ENCODE data around the gene WDR20.
"Not testable (repeated sequence)": the region's sequence is repeated elsewhere in the genome, so short reads cannot be mapped to it uniquely, and the experiment has no call there.

Gene WDR20

DNA sequence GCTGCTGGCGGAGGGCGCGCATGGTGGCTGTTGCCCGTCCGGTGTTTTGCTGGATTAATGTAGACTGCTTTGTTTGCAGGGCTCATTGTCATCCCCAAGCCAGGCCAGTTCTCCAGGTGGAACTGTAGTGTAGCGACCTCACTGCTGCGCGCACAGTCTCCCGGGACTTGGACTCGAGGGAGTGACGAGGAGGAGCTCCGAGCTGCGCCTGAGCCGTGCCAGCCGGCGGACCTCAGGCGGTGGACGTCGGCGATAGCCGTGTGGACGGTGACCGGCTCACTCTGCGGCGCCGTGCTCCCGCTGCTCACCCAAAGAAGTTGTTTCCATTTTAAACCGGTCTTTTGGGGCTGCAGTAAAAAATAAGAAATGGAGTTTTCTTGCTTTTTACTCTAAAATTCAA is 83.1 kb downstream of the WDR20 start:
- FAIRE-seq, result no peak

DNA sequence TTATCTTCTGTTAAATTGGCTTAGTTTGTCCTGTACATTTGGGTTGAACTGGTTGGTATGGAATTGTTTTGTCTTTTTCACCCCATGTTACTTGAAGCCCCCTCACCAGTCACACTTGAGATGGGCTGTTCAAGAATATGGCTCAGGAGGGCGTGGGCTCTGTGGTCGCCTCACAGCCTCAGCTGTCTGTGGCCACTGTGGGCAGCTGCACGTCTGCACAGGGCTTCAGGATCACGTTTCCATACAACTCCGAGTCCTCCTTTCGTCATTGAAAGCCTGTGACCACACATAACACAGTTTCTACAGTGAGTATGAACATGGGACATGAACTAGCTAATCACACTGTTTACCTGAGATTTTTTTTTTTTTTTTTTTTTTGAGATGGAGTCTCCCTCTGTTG is 84.0 kb downstream of the WDR20 start:
- no peak for FAIRE-seq

DNA sequence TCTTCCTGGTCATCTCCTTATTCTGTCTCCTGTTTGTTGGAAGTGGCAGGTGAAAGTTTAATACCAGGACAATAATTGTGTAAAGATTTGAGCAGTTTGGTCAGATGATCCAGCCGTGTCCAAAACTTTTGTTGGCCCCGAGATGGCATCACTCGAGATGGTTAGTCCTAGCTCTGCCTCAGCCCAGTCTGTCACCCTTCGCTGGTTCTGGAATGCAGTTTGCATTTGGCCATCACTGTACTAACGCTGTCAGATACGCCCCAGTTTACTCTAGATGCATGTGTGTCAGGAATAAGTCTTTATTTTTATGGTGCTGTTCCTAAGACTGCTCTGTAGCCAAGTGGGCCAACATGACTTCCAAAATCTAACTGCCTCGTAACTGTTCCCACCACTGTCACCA is 85.7 kb downstream of the WDR20 start:
- FAIRE-seq, result no peak

DNA sequence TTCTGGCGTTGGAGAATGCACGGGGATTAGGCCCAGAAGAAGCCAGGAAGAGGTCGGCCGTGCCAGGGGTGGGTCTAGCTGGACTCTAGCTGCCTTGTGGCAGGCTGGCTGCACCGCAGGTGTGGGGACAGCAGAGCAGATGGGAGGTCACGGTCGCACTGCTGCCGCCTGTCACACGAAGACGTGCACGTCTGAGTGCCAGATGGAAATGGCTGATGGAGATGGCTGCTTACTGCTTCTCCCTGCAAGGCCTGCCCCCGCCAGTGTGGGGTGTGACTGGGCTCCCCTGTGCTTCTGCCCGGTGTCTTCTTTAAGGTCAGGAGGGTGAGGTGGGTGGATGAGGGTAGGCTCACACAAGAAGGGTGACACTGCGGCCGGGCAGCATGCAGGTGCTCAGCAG is 86.2 kb downstream of the WDR20 start:
- no peak for FAIRE-seq

DNA sequence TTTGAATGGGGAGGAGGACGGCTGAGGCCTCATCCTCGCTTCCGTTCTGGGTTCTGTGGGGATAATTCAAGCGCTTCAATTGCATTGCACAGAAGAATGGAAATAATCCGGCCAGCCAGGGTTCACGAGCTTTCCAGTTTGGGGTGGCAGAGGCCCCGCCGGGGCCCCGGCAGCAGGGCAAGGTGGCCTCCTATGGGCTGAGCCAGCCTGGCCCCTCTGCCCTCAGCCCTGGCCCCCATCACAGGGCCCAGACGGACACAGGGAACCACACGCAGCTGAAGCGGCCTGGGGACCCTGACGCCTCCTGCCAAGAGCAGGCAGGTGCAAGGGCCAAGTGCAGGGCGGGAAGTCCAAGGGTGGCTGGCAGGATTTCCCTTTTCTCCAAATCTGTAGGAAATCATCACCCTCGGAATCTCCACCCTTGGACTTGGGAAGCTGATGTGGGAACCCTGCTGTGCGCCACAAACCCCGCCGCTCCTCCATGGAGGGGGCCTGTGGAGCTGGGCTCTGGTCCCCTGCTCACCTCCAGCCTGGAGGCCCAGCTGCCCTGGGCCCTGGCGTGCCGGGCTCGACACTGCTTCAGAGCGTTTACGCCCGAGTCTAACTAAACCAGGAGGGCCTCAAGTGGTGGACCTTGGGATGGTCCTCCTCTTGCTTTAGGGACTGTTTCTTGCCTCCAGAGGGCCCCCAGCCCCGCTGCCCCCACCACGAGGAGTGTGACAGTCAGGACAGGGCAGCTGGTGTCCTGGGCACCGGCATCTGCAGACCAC is 86.8 kb downstream of the WDR20 start:
- FAIRE-seq, result no peak

DNA sequence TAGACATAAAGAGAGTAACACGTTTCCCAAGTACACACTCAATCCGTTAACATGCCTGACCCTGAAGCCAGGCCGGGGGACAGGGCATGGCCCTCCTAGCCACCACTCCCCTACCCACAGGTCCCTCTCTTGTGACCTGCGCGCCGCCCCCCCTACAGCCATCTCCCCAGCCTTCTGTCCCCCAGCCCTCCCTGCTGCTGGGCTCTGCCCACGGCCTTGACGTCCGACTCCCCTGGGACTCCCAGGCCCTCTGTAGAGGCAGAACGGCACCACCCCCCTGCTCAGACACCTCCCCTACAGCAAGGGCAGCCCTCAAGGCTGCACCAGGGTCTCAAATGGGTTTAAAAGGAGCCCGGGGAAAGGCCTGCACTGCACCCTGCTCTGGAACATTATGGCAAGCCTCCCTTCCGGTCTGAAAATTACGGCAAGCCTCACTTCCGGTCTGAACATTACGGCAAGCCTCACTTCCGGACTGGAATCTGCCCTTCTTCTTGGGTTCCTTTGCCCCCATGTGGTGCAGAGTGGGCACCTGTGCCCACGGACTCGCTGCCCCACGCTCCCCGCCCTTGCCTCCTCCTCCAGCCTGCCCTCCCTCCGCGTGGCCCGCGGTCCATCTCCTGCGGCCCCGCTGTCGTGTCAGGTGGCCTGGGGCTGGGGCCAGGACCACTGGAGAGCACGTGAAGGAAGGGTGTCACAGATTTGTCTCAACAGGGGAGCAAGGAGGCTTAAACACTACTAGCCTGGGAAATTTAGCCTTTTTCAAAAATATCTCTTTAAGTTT is 87.7 kb downstream of the WDR20 start:
- FAIRE-seq, result no peak

DNA sequence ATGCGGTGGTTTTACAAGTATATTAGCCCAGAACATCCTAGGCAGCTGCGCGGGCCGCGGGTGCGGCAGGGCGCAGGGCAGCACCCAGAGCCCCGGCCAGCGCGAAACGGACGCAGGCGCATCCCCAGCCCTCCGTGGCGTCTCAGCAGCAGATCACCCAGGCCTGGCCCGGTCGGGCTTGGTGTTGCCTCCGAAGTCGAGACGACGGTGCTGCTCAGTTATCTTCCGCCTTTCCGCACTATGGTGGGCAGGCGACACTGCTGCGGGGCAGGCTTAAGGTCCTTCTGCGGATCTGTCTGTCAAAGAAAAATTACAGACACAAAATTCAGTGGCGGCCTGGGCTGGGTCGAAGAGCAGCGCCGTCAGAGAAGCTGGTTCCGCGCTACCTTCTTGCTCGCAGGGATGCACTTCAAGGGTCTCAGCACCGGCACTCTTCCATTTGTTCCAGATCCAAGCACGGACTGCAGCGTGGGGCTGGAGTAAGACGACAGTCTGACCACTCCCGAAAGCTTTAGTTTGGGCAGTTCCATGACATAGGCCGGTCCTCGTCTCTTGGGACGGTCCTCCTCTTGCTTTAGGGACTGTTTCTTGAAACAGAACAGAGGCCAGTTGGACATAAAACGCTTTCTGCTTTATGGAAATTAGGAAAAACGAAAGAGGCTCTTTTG is 89.5 kb downstream of the WDR20 start:
- FAIRE-seq, result no peak

DNA sequence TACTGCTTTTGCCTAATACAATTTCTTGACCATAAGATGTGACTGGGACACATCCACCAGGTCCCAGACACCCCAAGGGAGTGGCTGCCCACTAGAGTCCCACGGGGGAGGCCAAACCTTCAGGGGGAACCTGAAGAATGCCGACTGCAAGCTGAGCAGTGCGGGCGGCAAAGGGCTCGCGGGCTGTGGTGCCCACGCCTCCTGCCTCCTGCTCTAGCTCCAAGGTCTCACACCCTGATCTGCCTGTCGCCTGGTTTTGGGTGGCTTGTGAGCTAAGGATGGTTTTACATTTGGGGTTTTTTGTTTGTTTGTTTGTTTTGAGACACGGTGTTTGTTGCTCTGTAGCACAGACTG is 90.0 kb downstream of the WDR20 start:
- no peak for FAIRE-seq

DNA sequence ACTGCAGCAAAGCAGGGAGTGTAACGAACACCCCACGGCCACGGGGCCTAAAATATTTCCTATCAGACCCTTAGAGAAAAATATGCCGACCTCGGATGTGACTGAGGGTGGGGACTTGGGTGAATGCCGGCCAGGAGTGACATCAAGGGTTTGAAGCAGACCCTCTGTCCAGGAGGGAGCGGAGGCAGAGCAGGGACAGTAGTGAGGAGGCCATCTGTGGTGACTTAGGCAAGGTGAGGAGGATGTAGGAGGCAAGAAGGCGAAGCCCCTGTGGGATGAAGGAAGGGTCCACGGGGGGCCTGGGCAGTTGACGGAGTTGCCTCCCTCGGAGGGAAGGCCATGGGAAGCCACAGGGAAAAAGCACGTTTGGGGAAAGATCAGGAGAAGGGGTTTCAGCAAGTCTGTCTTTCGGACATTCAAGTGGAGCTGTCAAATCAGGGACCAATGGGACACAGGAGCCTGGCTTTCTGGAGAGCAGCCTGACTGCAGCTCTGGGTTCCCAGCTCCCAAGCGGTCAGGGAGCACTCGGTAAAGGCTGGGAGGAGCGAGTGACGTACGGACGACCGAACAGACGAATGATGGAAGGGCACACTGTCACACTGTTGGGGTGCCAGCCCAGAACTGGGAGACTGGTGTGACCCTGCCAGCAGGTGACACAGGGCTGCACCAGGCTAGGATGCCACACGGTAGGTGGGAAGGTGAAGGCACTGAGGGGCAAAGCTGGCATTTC is 90.9 kb downstream of the WDR20 start:
- no peak for FAIRE-seq

DNA sequence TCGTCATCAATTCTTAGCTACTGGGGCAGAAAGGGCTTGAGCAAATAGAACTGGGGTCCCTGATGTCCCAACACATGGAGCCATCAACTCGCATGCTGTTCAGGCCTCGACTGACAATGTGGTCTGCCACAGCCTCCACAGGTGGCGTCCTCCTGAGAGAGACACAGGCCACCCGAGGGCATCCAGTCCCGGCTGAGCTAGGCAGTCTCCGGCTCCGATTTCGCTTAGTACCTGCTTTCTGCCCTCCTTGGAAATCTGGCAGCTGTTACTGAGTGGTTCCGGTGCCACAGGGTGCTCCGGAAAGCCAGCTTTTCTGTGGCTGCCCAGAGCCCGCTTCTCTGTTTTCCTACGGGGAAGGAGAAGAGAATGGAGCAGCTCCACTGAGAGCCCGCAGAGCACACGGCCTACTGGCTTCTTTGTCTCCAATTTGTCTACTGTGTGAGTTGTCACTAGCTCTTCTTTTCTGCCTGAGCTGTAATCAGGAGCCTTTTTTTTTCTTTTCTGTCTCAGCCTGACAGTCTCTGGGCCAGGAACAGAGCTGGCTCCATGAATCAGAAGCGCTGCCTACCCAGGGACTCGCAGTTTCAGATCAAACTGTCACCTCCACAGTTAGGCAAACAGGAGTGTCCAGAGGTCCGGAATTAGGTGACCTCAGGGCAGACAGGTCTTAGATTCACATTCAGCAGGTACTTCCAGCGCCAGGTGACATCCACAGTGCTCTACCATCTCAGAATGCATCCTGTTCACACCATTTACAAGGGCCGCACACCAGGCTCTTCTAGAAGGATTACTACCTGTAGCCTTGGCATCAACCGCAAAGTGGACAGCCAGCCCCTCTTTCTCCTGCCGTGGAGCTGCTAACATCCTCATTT is 92.0 kb downstream of the WDR20 start:
- no peak for FAIRE-seq

DNA sequence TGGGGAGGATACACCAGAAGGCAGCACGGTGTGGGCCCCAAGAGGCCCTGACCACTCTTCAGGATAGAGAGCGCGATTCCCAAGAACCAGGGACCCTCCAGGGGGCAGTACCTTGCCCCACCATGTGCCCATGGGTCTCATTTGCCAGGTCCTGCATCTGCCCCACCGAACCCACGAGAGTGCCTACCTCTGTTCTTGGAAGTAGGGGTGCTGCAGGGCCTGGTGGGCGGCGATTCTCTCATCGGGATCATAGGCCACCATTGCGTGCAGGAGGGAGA is 92.6 kb downstream of the WDR20 start:
- FAIRE-seq, result no peak

DNA sequence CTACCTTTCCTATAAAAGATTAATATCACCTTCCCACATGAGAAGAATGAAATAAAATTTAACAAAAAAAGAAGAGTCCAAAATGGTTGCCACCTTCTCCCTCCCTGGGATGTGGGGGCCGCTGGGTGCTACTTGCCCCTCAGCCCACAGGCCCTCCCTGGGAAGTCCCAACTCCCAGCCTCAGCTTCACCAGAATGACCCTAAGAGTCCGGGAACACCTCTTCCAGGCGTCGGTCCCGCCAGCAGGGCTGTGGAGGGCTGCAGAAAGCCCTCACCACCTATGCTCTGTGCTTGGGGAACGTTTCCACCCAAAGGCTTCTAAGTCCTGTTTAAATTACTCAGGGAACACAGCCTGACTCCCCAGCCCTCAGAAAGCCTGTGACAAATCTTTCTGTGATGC is 93.4 kb downstream of the WDR20 start:
- FAIRE-seq, result no peak

DNA sequence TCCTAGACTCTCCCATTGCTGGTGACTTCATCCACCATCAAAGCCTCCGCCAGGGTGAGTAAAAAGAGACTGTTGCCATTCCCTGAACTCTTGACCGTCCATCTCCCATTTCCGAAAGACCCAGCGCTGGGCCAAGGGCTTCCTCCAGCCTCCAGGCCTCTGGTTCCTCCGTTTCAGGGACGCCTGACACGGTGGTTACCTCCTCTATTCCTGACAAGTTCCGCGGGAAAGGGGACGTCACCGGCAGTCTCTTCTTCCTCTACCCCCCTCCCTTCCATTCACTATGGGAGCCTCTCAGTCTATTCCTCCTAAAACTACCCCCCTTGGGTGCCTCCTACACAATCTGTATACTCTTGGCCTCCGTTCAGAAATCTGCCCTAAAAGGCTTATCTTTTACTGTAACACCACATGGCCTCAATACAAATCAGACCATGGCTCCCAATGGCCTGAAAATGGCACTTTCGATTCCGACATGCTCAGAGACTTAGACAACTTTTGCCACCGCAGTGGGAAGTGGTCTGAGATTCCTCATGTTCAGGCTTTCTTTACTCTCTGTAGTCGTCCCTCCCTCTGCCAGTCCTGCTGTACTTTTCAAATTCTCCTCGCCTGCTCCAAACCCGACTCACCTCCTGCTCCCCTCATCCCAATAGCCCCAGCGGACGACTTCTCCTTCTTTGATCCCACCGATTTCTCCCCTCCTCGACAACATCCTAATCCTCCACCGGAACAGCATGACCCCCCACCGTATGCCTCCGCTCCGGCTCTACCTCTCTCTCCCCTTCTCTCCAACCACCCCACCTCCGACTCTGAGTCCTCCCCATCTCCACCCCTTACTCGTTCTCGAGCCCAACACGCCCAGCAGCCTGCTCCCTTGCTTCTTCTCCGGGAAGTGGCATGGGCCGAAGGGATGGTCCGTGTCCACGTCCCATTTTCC is 94.9 kb downstream of the WDR20 start:
- FAIRE-seq, result no peak

DNA sequence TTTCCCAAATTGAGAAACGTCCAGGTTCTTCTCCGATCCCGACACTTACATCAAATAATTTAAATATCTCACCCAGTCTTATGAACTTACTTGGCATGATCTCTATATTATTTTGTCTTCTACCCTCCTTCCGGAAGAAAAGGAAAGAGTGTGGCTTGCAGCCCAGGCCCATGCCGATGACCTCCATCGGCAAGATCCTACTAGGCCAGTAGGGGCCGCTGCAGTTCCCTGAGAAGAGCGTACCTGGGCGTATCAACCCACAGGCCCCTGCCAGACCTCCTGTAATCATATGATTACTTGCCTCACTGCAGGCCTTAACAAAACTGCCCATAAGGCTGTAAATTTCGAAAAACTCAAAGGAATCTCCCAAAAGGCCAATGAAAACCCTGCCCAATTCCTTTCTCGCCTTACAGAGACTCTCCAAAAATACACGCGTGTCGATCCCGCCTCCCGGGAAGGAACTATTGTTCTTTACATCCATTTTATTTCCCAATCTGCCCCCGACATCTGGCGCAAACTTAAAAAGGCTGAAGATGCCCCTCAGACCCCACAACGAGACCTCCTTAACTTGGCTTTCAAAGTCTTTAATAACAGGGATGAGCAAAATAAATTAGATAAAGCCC is 95.7 kb downstream of the WDR20 start:
- FAIRE-seq, result no peak

DNA sequence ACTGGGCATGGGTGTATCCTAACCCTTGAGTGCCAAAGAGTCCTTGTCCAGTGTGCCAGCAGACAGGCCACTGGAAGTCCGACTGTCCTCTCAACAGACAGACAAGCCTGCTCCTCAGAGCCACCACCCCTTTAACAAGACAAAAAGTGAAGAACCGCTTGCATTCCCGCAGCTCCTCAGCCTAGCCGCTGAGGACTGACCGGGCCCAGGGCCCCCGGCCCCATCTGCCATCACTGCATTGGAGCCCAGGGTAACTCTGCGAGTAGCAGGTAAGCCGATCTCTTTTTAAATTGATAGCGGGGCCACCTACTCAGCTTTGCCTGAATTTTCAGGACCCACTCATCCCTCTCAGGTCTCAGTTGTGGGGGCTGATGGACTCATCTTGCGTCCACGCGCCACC is 96.3 kb downstream of the WDR20 start:
- FAIRE-seq, result no peak

DNA sequence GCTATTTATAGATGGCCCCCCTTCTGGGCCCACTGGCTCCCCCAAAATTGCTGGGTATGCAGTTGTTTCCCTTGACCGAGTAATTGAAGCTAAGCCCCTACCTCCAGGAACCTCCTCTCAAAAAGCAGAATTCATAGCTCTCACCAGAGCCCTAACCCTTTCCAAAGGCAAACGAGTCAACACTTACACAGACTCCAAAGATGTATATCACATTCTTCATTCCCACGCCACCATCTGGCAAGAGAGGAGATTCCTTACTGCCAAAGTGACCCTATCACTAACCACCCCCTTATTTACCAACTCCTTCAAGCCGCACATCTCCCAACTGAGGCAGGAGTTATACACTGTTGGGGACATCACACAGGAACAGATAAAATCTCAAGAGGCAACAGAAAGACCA is 98.4 kb downstream of the WDR20 start:
- FAIRE-seq, result no peak

DNA sequence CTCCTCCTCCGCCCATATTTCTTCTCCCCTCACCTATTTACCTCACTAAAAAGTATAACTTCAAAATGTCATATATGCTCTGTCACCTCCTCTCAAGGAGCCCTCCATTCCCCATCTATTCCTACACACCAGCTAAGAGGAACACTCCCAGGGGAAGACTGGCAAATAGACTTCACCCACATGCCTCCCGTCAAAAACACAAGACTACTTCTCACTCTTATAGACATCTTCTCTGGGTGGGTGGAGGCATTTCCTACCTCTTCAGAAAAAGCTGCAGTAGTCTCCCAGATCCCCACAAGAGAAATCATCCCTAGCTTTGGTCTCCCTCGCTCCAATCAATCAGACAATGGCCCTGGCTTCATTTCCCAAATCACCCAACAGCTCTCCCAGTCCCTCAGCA is 99.1 kb downstream of the WDR20 start:
- no peak for FAIRE-seq

DNA sequence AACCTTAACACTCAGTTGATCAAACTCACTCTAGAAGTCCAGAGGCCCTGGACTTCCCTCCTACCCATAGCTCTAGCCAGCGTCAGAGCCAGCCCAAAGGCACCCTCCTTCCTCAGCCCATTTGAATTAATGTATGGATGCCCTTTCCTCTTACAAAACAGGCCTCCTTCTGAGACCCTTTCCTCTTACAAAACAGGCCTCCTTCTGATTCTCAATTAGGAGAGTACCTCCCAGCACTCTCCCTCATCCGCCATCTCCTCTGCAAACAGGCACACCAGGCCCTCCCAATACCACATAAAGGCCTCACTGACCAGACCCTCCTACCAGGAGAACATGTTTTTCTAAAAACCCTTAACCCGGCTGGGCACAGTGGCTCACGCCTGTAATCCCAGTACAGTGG is 99.5 kb downstream of the WDR20 start:
- FAIRE-seq, result no peak

DNA sequence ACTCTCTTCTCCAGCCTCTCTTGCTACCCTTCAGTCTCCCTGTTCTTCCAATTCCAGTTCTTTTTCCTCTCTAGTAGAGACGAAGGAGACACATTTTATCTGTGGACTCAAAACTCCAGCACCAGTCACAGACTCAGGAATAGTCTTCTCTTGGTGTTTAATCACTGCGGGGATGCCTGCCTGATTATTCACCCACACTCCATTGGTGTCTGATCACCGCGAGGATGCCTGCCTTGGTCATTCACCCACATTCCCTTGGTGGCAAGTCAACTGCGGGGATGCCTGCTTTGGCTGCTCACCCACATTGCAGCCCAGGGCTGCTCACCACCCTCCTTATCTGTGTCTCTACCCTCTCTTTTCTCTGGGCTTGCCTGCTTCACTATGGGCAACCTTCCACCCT is 100.8 kb downstream of the WDR20 start:
- FAIRE-seq, result not testable (repeated sequence)

DNA sequence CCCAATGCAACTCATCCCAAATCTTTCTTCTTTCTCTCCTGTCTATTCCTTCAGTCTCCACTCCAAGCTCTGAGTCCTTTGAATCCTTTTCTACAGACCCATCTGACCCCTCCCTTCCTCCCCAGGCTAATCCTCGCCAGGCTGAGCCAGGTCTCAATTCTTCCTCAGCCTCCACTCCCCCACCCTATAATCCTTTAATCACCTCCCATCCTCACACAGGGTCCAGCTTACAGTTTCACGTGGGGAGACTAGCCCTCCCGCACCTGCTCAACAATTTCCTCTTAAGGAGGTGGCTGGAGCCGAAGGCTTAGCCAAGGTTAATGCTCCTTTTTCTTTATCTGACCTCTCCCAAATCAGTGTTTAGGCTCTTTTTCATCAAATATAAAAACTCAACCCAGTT is 101.5 kb downstream of the WDR20 start:
- FAIRE-seq, result no peak

DNA sequence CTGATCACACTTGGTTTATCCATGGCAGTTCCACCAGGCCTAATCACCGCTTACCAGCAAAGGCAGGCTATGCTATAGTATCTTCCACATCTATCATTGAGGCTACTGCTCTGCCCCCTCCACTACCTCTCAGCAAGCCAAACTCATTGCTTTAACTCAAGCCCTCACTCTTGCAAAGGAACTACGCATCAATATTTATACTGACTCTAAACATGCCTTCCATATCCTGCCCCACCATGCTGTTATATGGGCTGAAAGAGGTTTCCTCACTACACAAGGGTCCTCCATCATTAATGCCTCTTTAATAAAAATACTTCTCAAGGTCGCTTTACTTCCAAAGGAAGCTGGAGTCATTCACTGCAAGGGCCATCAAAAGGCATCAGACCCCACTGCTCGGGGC is 104.1 kb downstream of the WDR20 start:
- not testable (repeated sequence) for FAIRE-seq

Measured in endometrium (tissue), 2 donors.